ACHN (cell line): ENCODE data around the gene NAXE.
"Not testable (repeated sequence)": the region's sequence is repeated elsewhere in the genome, so short reads cannot be mapped to it uniquely, and the experiment has no call there.

Experiments used
- DNase-seq: peaks from one replicate; pipeline ENCODE4 v3.0.0-alpha.2; 2015
- in situ Hi-C: cut with HindIII; loops from 2 replicates; pipeline ENCODE4 v1.10.0; 2017; ENCODE audit warnings: low sequenced_read_pairs, low pct_ligation_motif_present, low pct_unique_long_range_greater_than_20kb

Gene NAXE

DNA sequence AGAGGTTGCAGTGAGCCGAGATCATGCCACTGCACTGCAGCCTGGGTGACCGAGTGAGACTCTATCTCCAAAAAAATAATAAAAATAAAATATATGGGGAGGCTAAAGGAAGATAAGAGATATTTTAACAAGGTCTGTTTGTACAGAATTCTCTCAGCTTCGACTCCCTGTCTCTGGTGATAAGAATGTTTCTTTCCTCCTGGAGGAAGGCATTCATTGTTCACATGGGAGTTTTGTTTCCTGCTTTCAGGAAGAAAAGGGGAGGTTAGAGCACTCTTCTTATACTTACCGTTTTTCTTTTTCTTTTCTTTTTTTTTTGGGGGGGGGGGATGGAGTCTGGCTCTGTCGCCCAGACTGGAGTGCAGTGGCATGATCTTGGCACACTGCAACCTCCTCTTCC lies 2.0 kb upstream of the NAXE start:
- in situ Hi-C loops: no loop called here
- no peak for DNase-seq

DNA sequence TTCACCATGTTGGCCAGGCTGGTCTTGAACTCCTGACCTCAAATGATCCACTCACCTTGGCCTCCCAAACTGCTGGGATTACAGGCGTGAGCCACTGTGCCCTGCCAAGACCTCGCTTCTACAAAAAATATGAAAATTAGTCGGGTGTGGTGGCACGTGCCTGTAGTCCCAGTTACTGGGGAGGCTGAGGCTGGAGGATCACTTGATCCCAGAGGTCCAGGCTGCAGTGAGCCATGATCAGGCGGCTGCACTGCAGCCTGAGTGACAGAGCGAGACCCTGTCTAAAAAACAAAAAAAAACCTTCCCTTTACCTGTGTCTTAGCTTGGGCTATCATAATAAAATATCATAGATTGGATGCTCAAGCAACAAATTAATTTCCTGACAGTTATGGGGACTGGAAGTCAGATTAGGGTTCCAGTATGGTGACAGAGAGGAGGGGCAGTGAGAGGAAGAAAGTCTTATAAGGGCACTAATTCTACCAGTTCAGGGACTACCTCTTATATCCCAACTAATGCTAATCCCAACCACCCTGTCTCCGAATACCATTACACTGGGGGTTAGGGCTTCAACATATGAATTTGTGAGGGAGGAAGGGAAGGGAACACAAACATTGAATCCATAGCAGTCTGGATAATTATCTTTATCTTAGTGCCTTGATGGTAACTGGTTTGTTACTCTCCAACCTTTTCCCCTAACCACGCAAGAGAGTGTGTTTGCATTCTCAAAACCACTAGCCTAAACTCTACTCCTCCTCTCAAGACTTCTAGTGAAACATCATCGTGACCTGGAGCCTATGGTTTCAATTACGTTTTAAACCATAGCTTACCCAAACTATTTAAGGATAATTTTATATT lies 1.0 kb upstream of the NAXE start:
- in situ Hi-C loops: no loop called here
- no peak for DNase-seq

GRCh38 chr1:156591181-156591431 lies 470 bp upstream of the NAXE start:
- in situ Hi-C loops: no loop called here

DNA sequence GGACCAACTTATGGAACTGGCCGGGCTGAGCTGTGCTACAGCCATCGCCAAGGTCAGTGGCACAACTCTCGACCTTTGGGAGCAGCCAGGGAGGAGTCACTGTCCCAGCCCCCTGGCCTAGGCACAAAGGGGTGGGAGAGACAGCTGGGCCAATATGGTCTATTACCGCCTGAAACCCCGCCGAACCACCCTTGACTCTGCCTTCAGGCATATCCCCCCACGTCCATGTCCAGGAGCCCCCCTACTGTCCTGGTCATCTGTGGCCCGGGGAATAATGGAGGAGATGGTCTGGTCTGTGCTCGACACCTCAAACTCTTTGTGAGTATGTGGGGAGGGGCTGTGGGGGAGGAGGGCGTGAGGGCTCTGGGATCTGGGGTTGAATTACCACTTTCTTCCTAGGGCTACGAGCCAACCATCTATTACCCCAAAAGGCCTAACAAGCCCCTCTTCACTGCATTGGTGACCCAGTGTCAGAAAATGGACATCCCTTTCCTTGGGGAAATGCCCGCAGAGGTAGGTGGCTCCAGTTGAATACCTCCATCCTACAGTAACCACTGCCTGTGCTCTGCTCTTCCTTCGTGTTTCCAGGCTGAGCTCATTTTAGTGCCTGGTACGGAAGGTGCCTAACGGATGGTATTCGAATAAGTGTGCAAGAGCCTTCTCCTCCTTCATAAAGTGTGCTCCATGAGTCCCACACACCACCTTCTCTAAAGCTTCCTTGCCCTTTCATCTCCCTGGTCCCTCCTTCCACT lies 758 bp downstream of the NAXE start:
- in situ Hi-C loops: no loop called here
- no peak for DNase-seq

More at GRCh38 chr1:156591181-156591431, 470 bp upstream of the NAXE start:
- no peak for DNase-seq

DNA sequence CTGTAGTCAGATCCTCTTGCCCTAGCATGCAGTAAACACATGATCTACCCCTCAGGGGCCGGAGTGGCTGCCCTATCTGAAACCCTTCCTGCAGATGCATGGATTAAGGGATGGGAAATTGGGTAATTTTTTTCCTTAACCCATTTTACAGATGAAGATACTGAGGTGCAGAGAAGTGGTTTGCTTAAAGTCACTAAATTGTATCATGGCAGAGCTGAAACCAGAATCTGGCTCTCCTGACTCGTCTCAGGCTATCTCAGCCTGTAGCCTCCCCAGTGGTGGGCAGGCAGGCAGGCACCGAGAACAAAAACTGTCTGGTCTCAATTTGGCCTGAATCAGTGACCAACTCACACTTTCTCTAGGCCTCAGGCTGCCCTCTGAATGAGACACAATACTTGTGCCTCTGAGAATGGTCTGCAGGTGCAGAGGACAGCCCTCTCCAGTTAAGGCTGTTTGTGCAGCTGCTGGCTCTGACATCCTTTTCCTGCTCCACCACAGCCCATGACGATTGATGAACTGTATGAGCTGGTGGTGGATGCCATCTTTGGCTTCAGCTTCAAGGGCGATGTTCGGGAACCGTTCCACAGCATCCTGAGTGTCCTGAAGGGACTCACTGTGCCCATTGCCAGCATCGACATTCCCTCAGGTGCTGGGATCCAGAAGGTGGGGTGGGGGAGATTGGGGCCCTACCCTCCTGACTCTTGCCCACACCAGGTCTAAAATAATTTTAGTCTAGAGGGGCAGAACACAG lies 1.5 kb downstream of the NAXE start:
- in situ Hi-C loops: no loop called here
- DNase-seq: no peak

DNA sequence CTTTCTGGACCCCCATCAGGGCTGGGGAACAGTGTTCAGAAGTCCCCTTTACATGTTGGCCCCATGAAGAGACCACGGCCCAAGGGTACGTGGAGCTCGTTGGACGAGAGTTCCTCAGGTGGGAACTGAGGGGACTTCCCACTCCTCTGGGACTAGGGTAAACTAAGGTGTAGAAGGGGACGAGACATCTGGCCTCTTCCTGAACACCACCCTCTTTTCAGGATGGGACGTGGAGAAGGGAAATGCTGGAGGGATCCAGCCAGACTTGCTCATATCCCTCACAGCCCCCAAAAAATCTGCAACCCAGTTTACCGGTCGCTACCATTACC lies 2.0 kb downstream of the NAXE start:
- DNase-seq: no peak
- in situ Hi-C loops: no loop called here

- no peak for DNase-seq
- in situ Hi-C loops: no loop called here
These were observed 2.6 kb downstream of the NAXE start for GRCh38 chr1:156594190-156594589.

GRCh38 chr1:156595016-156595415 lies 3.4 kb downstream of the NAXE start:
- DNase-seq: no peak
- in situ Hi-C loops: no loop called here

- in situ Hi-C loops: no loop called here
- DNase-seq: no peak
These were observed 4.8 kb downstream of the NAXE start for GRCh38 chr1:156596426-156596825.

- in situ Hi-C loops: no loop called here
- no peak for DNase-seq
These were observed 6.5 kb downstream of the NAXE start for GRCh38 chr1:156598125-156598524.

DNA sequence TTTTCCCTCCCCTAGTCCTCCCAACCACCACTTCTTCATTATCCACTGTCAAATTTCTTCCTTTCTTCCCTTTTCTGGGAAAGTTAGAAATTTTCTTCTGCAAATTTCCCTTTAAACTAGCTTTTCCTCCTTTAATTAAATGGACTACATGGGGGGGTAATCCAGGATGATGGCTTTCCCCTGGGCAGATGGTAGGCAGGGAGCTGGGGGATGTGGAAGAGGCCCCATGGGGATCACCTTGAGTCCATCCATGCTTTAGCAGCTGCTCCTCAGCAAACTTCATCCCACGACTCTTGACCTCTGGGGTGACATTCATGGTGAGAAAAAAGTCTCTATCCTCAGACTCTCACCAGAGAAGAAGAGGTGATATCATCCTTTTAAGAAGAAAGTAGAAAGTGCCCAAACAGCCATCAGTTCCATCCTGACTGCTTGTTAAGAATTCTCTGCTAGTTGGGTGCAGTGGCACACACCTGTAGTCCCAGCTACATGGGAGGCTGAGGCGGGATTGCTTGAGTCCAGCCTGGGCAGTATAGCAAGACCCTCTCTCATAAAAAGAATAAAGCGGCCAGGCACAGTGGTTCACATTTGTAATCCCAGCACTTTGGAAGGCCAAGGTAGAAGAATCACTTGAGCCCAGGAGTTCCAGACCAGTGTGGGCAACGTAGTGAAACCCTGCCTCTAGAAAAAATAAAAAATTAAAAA lies 7.3 kb downstream of the NAXE start:
- DNase-seq: no peak
- in situ Hi-C loops: no loop called here

- DNase-seq: peak; percentile 57
- in situ Hi-C loops: no loop called here
These were observed 8.2 kb downstream of the NAXE start for GRCh38 chr1:156599811-156600210.

DNA sequence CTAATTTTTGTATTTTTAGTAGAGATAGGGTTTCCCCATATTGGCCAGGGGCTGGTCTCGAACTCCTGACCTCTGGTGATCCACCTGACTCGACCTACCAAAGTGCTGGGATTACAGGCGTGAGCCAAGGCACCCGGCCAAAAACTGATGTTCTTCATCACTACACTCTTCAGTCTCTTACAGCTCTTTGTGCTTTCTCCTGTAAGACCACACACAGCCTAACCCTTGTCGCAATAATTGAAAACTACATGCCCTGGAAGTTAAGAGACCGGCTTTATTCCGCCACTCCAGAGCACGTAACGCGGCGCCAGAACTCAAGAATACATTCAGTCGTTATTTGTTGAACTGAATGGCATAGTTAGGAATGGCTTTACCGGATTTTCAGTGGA lies 9.2 kb downstream of the NAXE start:
- peak; percentile 35 for DNase-seq
- in situ Hi-C loops: no loop called here

GRCh38 chr1:156601122-156601830 lies 9.7 kb downstream of the NAXE start, which contains the start of gene GPATCH4:
TSS of gene GPATCH4 (minus strand) at chr1:156601479.
- in situ Hi-C loops: no loop called here
- DNase-seq: peak; percentile 91

DNA sequence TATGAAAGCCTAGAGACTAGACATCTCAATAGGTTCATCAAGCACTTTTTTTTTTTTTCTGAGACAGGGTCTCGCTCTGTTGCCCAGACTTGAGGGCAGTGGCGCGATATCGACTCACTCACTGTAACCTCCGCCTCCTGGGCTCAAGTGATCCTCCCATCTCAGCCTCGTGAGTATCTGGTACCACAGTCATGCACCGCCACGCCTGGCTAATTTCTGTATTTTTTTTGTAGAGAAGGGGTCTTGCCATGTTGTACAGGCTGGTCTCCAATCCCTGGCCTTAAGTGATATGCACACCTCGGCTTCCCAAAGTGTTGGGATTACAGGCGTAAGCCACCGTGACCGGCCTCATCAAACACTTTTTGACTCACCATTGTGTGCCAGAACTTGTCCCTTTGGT lies 10.3 kb downstream of the NAXE start:
- in situ Hi-C loops: no loop called here
- peak; percentile 42 for DNase-seq

DNA sequence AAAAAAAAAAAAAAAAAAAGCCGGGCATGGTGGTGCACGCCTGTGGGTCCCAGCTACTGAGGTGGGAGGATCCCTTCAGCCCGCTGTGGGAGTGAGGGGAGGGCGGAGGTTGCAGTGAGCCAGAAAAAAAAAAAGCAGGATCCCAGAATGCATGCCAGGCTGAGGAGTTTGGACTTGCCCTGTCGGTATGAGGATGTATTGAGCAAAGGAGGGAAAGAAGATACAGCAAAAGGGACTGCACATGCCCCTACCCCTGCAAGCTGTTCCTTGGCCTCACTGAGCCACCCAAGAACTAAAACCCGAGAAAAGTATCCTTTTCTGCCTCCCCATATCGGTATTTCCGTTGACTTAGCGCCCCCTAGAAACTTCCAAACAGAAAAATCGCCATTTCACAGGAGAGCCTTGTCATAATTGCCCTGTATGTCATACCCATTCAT lies 11.0 kb downstream of the NAXE start:
- no peak for DNase-seq
- in situ Hi-C loops: no loop called here

DNA sequence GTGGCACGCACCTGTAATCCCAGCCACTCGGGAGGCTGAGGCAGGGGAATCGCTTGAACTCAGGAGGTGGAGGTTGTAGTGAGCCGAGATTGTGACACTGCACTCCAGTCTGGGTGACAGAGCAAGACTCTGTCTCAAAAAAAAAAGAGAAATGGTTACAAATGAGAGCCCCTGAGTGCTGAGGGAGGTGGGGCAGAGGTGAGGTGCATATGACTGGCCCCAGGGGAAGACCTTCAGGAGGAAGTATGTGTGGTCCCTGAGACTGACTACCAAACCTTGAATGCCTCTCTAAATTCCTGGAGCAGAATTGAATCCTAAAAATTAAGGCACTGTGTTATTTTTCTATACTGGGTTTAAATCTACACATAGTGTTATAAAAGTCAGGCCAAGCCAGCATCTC lies 15.8 kb downstream of the NAXE start:
- in situ Hi-C loops, DNase-seq: not testable (repeated sequence)

DNA sequence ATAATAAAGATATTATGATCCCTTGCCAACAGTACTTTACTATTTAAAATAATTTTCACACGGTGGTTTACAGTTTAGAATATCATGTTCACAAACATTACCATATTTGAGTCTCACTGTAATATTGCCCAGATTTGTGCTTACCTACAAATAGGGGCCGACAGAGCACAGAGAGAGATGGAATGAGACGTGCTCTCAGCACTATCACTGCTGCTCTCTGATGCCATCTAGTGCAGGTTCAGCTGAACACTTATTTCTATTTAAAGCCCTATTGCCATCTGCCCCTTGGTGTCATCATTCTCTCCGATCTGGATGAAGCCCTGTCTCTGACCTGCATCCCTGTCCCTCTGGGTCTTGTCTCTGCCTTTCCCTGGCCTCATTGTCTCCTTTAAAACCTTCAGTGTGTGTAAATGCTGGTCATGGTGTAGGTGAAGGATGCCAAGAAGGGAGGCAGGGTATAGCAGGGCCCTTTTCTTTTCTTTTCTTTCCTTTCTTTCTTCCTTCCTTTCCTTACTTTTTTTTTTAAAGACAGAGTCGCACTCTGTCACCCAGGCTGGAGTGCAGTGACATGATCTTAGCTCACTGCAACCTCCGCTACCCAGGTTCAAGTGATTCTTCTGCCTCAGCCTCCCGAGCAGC lies 16.6 kb downstream of the NAXE start:
- peak; percentile 79 for DNase-seq
- in situ Hi-C loops: no loop called here
